HL-60/S4 treated with phorbol 12-myristate 13-acetate at 8.2 ng/mL for 4 days and 3 days (cell line): ENCODE results near the gene HABP4.

Experiments
- in situ Hi-C: fragments of 300-500 bp; cut with MboI; formaldehyde crosslinking; loops from 2 replicates; pipeline ENCODE4 v1.15.0; 2022; ENCODE audit warnings: low sequenced_read_pairs

The HABP4 gene, protein sequence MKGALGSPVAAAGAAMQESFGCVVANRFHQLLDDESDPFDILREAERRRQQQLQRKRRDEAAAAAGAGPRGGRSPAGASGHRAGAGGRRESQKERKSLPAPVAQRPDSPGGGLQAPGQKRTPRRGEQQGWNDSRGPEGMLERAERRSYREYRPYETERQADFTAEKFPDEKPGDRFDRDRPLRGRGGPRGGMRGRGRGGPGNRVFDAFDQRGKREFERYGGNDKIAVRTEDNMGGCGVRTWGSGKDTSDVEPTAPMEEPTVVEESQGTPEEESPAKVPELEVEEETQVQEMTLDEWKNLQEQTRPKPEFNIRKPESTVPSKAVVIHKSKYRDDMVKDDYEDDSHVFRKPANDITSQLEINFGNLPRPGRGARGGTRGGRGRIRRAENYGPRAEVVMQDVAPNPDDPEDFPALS

GRCh38 chr9:96449845-96450612, at the start of gene HABP4:
Gene HABP4 (plus strand): TSS chr9:96450169. CDS start chr9:96450280, 111 bp downstream.
- in situ Hi-C loops: loop anchor here (10.0 kb wide), 1 partner anchor 205 kb away; the partner anchor contains the start of gene PRXL2C

DNA sequence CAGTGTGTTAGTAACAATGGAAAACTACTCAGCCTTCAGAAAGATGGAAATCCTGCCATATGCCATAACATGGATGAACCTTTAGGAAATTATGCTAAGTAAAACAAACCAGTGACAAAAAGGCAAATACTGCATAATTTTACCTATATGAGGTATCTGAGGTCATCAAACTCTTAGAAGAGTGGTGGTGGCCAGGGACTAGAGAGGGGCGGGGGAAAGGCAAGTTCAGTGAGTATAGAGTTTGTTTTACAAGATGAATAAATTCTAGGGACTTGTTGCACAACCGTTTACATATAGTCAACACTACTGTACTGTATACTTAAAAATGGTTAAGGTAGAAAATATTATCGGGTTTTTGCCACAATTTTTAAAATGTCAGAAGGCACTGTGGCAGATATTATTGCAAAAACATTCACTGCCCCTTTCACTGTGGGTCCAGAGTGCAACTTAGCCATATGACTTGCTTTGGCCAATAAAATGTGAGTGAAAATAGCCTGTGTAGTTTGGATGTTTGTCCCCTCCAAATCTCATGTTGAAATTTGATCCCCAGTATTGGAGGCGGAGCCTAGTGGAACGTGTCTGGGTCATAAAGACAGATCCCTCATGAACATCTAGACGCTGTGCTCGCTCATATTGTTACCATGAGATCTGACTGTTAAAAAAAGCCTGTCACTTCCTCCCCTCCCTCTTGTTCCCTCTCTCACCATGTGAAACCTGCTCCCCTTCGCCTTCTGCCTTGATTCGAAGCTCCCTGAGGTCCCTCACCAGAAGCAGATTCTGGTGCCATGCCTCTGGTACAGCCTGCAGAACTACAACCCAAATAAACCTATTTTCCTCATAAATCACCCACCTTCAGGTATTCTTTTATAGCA, 41.3 kb upstream of the HABP4 start:
- in situ Hi-C loops: no loop called here

GRCh38 chr9:96411129-96411838, 38.7 kb upstream of the HABP4 start:
- in situ Hi-C loops: no loop called here

- in situ Hi-C loops: no loop called here
Observed at GRCh38 chr9:96412174-96412913, 37.6 kb upstream of the HABP4 start.

DNA sequence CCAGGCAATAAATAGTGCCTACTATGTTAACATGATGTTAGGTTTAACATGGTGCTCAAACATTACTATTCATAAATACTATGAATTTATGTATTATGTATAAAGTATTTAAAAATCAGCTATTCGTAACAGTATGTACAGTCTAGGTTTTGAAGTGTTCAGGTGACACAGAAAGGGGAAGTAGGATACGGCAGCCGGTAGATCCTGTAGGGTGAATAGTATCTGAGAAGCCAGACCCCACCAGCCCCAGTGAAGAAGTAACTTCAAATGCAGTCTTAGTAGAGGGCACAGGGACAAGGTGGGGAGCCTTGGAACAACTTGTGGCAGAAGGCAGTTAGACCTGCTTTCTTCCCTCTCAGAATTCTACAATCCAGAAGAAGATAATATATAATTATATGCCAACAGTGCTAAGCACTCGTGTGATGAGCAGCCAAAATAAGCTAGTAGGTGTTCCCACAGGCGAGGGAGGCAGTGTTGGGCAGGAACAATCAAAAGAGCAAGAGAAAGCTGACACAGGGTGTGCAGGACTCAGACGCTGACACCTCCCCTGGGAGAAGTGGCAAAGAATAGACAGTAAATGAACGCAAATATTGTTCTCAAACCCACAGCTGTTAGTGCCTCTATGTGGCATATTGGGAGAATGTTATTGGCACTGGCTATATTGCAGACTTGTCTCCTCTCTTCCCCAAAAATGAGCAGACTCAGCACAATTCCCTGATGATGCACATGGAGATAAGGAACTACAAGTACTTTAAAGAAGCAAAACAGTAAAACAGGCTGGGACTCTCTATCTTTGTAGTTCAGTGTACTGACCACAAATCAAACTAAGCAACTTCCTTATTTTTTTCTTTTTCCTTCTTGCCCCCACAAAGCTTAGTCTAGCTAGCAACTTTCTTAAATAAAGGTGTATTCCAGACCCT, 36.4 kb upstream of the HABP4 start:
- in situ Hi-C loops: no loop called here

DNA sequence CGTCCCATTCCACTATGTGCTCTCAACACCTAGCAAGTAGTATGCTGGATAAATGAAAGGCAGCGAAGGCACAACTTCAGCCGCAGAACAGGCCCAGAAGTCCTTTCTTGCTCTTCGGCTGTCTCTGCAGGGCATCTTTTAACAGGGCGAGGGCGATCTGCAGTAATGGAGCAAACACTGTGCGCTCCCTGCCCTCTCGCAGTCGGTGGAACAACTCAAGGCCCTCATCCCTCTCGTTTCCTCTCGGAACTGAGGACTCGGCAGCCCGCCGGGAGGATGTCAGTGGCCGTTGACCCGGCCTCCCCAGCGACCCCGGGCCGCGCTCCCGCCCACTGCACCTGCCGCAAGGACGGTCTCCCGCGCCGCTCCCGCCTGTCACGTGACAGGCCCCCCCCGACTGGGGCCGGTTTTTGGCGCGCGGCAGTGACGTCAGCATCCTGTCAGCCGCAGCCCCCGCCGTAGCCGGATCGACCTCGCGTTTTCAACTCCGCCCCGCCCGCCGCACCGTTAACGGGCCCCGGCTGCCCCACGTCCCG, 32.9 kb upstream of the HABP4 start:
- in situ Hi-C loops: no loop called here

GRCh38 chr9:96417661-96418082, 32.3 kb upstream of the HABP4 start:
- in situ Hi-C loops: no loop called here

DNA sequence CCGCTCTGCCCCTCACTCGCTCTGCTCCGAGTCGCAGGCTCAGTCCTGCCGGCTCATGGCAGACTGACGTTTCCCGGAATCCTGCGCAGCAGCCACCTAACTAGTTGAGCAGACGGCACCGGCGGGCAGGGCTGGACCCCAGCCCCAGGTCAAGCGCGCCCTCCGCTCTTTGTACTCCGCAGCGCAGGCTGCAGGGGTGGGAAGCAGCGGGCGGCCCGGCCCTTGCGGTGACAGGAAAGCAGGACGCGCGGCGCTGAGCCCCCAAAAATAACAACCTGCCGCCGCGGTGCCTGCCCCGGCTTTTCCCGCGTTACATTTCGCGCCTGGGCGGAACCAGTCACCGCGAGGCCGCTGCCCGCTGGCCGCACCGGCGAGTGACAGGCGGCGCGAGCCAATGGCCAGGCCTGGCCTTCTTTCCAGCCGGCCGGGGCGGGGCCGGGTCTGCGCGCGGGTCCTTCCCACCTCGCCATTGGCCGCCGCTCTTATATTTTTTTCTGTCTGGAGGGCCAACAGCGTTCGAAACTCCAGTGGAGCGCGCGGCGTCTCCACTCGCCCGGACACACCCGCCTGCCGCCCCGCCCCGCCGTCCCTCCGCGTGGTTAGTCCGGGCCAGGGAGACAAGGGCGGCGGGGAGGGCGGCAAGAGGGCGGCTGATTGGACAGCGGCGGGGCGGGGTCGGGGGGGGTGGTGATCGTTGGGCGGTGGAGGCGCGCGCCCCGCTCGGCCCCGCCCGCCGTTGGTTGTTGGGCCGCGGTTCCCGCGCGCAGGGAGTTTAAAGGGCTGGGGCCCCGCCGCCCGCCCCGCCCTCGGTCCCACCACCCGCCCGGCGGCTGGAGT, 31.7 kb upstream of the HABP4 start, which contains the start of gene ZNF367:
TSS of gene ZNF367 (minus strand) at position 288 of the 837 bp plus-strand sequence. CDS start 338 bp downstream, outside the sequence.
- in situ Hi-C loops: no loop called here

DNA sequence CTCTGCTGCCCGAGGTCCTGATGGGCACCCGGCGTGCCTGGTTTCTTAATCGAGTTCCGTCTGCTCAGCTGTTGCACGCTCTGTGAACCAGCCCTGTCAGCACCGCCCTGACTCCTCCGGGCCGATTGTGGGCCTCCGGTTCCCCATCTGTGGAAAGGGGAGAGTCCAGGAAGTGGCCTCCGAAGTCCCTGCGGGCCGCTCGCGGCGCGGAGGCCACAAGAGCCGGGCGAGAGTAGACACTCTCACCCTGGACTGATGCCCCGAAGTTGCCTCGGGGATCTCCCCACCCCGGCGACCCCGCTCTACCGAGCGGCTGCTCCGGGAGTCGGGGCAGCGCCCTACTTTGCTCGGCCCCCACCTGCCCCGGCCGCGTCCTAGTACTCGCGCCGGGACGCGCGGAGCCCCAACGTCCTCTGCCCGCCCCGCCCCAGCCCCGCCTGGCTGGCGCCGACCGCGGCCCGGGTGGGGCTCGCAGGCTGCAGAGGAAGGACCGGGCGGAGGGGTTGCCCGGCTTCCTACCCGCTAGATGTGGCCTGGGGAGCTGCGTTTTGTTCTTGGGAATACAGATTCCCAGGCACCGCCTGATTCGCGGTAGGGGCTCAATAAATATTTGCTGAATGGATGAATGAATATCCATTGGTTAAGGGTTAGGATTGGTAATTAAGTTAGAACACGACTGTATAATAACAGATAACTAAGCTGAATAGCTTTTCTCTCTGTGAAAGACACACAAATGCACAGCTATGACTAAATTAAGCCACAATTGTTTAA, 30.9 kb upstream of the HABP4 start:
- in situ Hi-C loops: no loop called here

DNA sequence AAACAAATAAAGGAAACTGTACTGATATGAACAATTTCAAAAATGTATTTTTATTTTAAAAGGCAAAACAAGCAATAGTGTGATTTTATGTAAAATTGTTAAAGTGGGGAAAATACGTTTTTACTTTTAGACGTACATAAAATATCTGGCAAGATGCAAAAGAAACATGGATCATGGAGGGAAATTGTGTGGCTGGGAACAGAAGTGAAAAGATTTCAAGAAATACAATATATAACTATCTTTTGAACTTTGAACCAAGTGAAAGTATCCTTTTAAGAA, 30.3 kb upstream of the HABP4 start:
- in situ Hi-C loops: no loop called here

DNA sequence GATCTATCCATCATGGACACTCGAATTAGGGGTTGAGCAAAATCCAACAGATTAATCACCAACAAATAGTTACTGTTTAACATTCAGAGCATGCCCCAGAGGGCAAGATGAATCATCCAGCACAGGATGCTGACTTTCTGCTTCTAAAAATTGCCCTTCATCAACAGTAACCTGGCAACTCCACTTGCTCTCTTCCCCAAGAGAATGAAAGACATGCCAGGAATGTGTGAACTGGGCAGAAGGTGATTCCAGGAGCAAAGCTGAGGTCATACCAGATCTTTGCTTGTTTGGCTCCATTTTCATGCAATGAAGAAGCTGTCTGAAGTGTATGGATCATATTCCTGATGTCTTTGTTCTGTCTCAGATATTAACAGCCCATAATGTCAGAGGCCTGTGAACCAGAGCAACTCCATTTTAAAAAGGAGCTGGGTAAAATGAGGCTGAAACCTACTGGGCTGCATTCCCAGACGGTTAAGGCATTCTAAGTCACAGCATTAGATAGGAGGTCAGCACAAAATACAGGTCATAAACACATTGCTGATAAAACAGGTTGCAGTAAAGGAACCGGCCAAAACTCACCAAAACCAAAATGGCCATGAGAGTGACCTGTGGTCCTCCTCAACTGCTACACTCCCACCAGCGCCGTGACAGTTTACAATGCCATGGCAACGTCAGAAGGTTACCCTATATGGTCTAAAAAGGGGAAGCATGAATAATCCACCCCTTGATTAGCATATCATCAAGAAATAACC, 29.3 kb upstream of the HABP4 start:
- in situ Hi-C loops: no loop called here

- in situ Hi-C loops: no loop called here
Observed at GRCh38 chr9:96423322-96423984, 26.5 kb upstream of the HABP4 start.

DNA sequence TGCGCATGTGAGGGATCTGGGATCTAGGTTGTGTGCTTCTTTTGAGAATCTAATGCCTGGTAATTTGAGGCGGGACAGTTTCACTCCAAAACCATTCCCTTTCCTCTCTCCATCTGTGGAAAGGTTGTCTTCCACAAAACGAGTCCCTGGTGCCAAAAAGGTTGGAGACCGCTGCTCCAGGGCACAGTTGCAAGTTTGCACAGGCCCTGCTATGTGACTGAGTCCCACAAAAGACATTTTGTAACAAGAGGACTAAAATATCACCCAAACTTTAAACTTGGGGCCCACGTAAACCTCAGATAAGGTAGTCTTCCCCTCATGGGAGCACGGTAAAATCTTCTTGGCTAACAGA, 26.0 kb upstream of the HABP4 start:
- in situ Hi-C loops: no loop called here

DNA sequence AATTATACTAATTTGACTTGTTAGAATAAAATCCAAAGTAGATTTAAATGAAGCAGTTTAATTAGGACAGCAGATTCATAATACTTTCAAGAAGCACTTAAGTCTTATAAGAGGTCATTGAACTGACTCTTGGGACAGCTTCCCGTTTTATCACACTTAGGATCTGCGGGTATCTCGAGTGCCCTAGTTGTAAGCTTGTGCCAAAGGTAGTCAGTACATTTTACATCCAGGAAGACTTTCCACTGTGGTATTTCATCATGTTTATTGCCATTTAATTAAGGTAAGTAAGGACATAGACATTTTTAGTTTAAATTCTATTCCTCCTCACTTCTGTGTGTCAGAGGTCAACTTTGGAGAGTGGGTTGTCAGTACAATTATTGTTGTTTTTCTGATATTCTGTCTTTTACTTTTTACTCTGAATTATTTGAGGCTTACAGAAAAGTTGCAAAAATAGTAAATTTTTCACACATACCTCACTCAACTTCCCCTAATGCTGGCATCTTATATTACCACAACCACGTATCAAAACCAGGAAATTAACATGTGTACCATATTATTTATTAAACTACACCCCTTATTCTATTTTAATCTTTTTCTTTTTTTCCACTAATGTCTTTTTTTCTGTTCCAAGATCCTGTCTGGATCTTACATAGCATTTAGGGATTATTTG, 24.3 kb upstream of the HABP4 start:
- in situ Hi-C loops: no loop called here

DNA sequence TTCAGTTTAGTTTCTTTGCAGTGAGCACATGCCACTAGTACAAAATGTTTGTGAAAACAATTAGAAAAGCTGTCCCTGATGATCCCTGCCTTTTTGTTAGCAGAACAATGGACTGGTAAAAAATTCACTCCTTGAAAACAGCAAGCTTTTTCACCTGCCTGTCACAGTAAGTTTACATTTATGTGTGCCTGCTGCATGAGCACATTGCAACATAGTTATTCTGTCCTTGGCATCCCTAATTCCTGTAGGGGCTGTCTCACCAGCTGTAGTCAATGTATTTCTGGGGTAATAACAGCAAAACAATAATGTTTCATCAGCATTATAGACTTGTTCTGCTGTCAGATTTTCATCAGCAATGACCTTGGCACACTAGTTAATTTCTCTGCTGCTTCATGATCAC, 20.2 kb upstream of the HABP4 start:
- in situ Hi-C loops: no loop called here
